GM23338 (cell line): ENCODE results near the gene SFMBT2. TPM values are rescaled to one million over a fixed set of nuclear protein-coding genes. Genes with fewer than 3 reads are reported as not detected.

Source experiments
- ATAC-seq: fragments of 200-7000 bp; cut with Tn5 transposase; 3 replicates; pipeline ENCODE4 v1.9.1; 2020
- DNase-seq: peaks from one replicate; pipeline ENCODE4 v3.0.0-alpha.2; 2015; ENCODE audit warnings: low spot score
- H2AFZ ChIP-seq: fragments of 200-600 bp; sonication (generic); 2 replicates; pipeline ENCODE4 v1.8.0; 2016; ENCODE audit warnings: antibody characterized with exemption, mild to moderate bottlenecking, moderate library complexity
- H3F3A ChIP-seq: fragments of 200-600 bp; sonication (generic); replicated peaks from 2 replicates; pipeline ENCODE4 v1.8.0; 2017; ENCODE audit warnings: antibody characterized with exemption, mixed run types, low read depth
- H3K27ac ChIP-seq: fragments of 200-600 bp; sonication (generic); 2 replicates; pipeline ENCODE4 v1.6.1; 2016; ENCODE audit warnings: low read depth
- H3K27me3 ChIP-seq: fragments of 200-600 bp; sonication (generic); 2 replicates; pipeline ENCODE4 v1.8.0; 2016; ENCODE audit warnings: mild to moderate bottlenecking, mixed run types, moderate library complexity; ENCODE audit not compliant: insufficient read depth
- H3K36me3 ChIP-seq: fragments of 200-600 bp; sonication (generic); 2 replicates; pipeline ENCODE4 v1.8.0; 2016; ENCODE audit warnings: mild to moderate bottlenecking; ENCODE audit not compliant: insufficient read depth
- H3K4me1 ChIP-seq: fragments of 200-600 bp; sonication (generic); 2 replicates; pipeline ENCODE4 v1.8.0; 2016; ENCODE audit warnings: mild to moderate bottlenecking, moderate library complexity; ENCODE audit not compliant: insufficient read depth
- H3K4me2 ChIP-seq: fragments of 200-600 bp; sonication (generic); 2 replicates; pipeline ENCODE4 v1.7.1; 2017; ENCODE audit warnings: mixed run types
- H3K4me3 ChIP-seq: fragments of 200-600 bp; sonication (generic); 2 replicates; pipeline ENCODE4 v1.6.1; 2016; ENCODE audit warnings: mixed run types
- H3K79me2 ChIP-seq: fragments of 200-600 bp; sonication (generic); replicated peaks from 2 replicates; pipeline ENCODE4 v1.8.0; 2017; ENCODE audit warnings: mild to moderate bottlenecking; ENCODE audit not compliant: insufficient read depth
- H3K9me2 ChIP-seq: fragments of 200-600 bp; sonication (generic); 2 replicates; pipeline ENCODE4 v1.8.0; 2017; ENCODE audit not compliant: insufficient read depth
- H4K20me1 ChIP-seq: fragments of 200-600 bp; sonication (generic); replicated peaks from 2 replicates; pipeline ENCODE4 v1.8.0; 2017; ENCODE audit warnings: mild to moderate bottlenecking; ENCODE audit not compliant: insufficient read depth
- H3K27ac Mint-ChIP-seq: 2 replicates; pipeline ENCODE4 v1.8.0; 2020; ENCODE audit warnings: inconsistent platforms, mild to moderate bottlenecking, moderate library complexity, mixed read lengths
- H3K27me3 Mint-ChIP-seq: 3 replicates; pipeline ENCODE4 v1.8.0; 2022; ENCODE audit warnings: low read depth, mild to moderate bottlenecking, moderate library complexity, mixed read lengths, inconsistent platforms; ENCODE audit not compliant: insufficient read depth, poor library complexity
- H3K36me3 Mint-ChIP-seq: 3 replicates; pipeline ENCODE4 v1.8.0; 2021; ENCODE audit warnings: low read depth, mild to moderate bottlenecking, inconsistent platforms, moderate library complexity, mixed read lengths
- H3K4me1 Mint-ChIP-seq: 3 replicates; pipeline ENCODE4 v1.8.0; 2020; ENCODE audit warnings: mild to moderate bottlenecking, inconsistent platforms, mixed read lengths
- H3K4me3 Mint-ChIP-seq: 3 replicates; pipeline ENCODE4 v1.8.0; 2021; ENCODE audit warnings: moderate library complexity, mild to moderate bottlenecking, inconsistent platforms, mixed read lengths
- H3K9me3 Mint-ChIP-seq: 3 replicates; pipeline ENCODE4 v1.8.0; 2020; ENCODE audit warnings: moderate library complexity, mild to moderate bottlenecking, inconsistent platforms, mixed read lengths
- CREB1 ChIP-seq: fragments of 250-450 bp; sonication (Bioruptor Pico); IDR thresholded peaks from 2 replicates; pipeline ENCODE4 v1.5.0; 2020; ENCODE audit warnings: low read depth, mild to moderate bottlenecking, moderate library complexity
- EZH2 ChIP-seq: fragments of 200-600 bp; sonication (generic); IDR thresholded peaks from one replicate; pipeline ENCODE4 v1.8.0; 2017; ENCODE audit warnings: antibody characterized with exemption, mild to moderate bottlenecking, low read depth; ENCODE audit not compliant: unreplicated experiment
- EZH2phosphoT487 ChIP-seq: fragments of 200-600 bp; sonication (generic); IDR thresholded peaks from one replicate; pipeline ENCODE4 v1.8.1; 2018; ENCODE audit warnings: antibody characterized with exemption; ENCODE audit not compliant: unreplicated experiment
- JUNB ChIP-seq: IDR thresholded peaks from one replicate; pipeline ENCODE4 v1.6.1; 2016; ENCODE audit warnings: antibody characterized with exemption; ENCODE audit not compliant: unreplicated experiment
- NANOG ChIP-seq: IDR thresholded peaks from 2 replicates; pipeline ENCODE4 v1.6.1; 2016; ENCODE audit warnings: antibody characterized with exemption, borderline replicate concordance
- POLR2AphosphoS5 ChIP-seq: IDR thresholded peaks from 2 replicates; pipeline ENCODE4 v1.6.1; 2016; ENCODE audit warnings: antibody characterized with exemption, low read depth
- STAT1 ChIP-seq: IDR thresholded peaks from one replicate; pipeline ENCODE4 v1.6.1; 2016; ENCODE audit warnings: antibody characterized with exemption; ENCODE audit not compliant: unreplicated experiment
- ZNF114 ChIP-seq: fragments of 250-450 bp; sonication (Bioruptor Pico); IDR thresholded peaks from 2 replicates; pipeline ENCODE4 v1.5.0; 2020; ENCODE audit warnings: mild to moderate bottlenecking, moderate library complexity
- ZNF331 ChIP-seq: fragments of 250-450 bp; sonication (Bioruptor Pico); IDR thresholded peaks from 2 replicates; pipeline ENCODE4 v1.5.0; 2020; ENCODE audit warnings: low read depth, mild to moderate bottlenecking, moderate library complexity
- polyA plus RNA-seq: library from polyadenylated mRNA; unstranded; fragments of >200 nt; fragmentation: Nextera tagmentation; extraction: Ambion mirVana; gene quantifications from 2 replicates; pipeline ENCODE4 v1.2.1, GENCODE V29; 2016
- total RNA-seq: library from RNA; depleted of rRNA; stranded (reverse); fragments of >200 nt; shearing (Covaris generic); gene quantifications from 2 replicates; pipeline ENCODE4 v1.2.3, GENCODE V29; 2014
- TF ChIP-seq, protein P1 (sequence below), 2 experiments: fragments of 200-600 bp in 1 of 2; sonication (generic) in 1 of 2; conservative IDR thresholded peaks; 2 replicates each; pipeline versions ENCODE4 v1.5.1 to v1.6.1; 2016 to 2017; ENCODE audit warnings: antibody characterized with exemption in 2 of 2, low read depth in 2 of 2, mild to moderate bottlenecking in 2 of 2, moderate library complexity in 1 of 2
- TF ChIP-seq, protein P2 (sequence below): fragments of 250-450 bp; sonication (Bioruptor Pico); IDR thresholded peaks from 2 replicates; pipeline ENCODE4 v1.5.0; 2020; ENCODE audit warnings: mild to moderate bottlenecking, moderate library complexity
- TF ChIP-seq, protein P3 (sequence below): IDR thresholded peaks from 2 replicates; pipeline ENCODE4 v1.6.1; 2016; ENCODE audit warnings: antibody characterized with exemption
- TF ChIP-seq, protein P4 (sequence below): IDR thresholded peaks from one replicate; pipeline ENCODE4 v1.6.1; 2018; ENCODE audit warnings: antibody characterized with exemption; ENCODE audit not compliant: unreplicated experiment

Gene SFMBT2
- total and polyA plus RNA-seq, 2 experiments from 2014 or later, result 2.7 to 6.7 TPM

DNA sequence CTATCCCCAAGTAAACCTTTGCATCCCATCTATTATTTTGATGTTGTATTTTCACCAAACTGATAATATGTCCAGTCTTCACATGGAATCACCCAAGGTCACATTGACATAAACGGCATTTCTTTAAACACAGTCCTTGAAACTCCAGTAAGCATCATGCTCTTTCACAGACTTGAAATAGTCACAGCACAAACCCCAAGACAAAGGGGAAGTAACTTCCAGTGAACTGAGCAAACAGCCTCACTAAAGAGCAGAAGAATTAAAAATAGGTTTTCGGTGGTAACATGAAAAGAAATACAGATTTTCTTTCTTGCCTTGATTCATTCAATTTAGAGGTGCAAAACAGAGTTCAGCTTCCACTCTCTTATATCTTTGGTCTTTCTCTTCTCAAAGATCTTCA, 253.7 kb downstream of the SFMBT2 start:
- TF ChIP-seq, protein P1, sequence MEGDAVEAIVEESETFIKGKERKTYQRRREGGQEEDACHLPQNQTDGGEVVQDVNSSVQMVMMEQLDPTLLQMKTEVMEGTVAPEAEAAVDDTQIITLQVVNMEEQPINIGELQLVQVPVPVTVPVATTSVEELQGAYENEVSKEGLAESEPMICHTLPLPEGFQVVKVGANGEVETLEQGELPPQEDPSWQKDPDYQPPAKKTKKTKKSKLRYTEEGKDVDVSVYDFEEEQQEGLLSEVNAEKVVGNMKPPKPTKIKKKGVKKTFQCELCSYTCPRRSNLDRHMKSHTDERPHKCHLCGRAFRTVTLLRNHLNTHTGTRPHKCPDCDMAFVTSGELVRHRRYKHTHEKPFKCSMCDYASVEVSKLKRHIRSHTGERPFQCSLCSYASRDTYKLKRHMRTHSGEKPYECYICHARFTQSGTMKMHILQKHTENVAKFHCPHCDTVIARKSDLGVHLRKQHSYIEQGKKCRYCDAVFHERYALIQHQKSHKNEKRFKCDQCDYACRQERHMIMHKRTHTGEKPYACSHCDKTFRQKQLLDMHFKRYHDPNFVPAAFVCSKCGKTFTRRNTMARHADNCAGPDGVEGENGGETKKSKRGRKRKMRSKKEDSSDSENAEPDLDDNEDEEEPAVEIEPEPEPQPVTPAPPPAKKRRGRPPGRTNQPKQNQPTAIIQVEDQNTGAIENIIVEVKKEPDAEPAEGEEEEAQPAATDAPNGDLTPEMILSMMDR (conservative IDR thresholded peaks at IDR 0.05; ENCODE audit: low read depth in 2 of 2), result no peak
- TF ChIP-seq ZNF114 (CRISPR knock-in tag) (no peak), NANOG (no peak), EZH2 (no peak), POLR2AphosphoS5 (no peak), CREB1 (CRISPR knock-in tag) (no peak), EZH2phosphoT487 (no peak), JUNB (no peak), ZNF331 (CRISPR knock-in tag) (no peak), STAT1 (no peak)
- TF ChIP-seq, protein P2, sequence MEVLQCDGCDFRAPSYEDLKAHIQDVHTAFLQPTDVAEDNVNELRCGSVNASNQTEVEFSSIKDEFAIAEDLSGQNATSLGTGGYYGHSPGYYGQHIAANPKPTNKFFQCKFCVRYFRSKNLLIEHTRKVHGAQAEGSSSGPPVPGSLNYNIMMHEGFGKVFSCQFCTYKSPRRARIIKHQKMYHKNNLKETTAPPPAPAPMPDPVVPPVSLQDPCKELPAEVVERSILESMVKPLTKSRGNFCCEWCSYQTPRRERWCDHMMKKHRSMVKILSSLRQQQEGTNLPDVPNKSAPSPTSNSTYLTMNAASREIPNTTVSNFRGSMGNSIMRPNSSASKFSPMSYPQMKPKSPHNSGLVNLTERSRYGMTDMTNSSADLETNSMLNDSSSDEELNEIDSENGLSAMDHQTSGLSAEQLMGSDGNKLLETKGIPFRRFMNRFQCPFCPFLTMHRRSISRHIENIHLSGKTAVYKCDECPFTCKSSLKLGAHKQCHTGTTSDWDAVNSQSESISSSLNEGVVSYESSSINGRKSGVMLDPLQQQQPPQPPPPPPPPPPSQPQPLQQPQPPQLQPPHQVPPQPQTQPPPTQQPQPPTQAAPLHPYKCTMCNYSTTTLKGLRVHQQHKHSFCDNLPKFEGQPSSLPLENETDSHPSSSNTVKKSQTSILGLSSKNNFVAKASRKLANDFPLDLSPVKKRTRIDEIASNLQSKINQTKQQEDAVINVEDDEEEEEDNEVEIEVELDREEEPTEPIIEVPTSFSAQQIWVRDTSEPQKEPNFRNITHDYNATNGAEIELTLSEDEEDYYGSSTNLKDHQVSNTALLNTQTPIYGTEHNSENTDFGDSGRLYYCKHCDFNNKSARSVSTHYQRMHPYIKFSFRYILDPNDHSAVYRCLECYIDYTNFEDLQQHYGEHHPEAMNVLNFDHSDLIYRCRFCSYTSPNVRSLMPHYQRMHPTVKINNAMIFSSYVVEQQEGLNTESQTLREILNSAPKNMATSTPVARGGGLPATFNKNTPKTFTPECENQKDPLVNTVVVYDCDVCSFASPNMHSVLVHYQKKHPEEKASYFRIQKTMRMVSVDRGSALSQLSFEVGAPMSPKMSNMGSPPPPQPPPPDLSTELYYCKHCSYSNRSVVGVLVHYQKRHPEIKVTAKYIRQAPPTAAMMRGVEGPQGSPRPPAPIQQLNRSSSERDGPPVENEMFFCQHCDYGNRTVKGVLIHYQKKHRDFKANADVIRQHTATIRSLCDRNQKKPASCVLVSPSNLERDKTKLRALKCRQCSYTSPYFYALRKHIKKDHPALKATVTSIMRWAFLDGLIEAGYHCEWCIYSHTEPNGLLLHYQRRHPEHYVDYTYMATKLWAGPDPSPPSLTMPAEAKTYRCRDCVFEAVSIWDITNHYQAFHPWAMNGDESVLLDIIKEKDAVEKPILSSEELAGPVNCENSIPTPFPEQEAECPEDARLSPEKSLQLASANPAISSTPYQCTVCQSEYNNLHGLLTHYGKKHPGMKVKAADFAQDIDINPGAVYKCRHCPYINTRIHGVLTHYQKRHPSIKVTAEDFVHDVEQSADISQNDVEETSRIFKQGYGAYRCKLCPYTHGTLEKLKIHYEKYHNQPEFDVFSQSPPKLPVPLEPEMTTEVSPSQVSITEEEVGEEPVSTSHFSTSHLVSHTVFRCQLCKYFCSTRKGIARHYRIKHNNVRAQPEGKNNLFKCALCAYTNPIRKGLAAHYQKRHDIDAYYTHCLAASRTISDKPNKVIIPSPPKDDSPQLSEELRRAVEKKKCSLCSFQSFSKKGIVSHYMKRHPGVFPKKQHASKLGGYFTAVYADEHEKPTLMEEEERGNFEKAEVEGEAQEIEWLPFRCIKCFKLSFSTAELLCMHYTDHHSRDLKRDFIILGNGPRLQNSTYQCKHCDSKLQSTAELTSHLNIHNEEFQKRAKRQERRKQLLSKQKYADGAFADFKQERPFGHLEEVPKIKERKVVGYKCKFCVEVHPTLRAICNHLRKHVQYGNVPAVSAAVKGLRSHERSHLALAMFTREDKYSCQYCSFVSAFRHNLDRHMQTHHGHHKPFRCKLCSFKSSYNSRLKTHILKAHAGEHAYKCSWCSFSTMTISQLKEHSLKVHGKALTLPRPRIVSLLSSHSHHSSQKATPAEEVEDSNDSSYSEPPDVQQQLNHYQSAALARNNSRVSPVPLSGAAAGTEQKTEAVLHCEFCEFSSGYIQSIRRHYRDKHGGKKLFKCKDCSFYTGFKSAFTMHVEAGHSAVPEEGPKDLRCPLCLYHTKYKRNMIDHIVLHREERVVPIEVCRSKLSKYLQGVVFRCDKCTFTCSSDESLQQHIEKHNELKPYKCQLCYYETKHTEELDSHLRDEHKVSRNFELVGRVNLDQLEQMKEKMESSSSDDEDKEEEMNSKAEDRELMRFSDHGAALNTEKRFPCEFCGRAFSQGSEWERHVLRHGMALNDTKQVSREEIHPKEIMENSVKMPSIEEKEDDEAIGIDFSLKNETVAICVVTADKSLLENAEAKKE, result no peak
- TF ChIP-seq, protein P3, sequence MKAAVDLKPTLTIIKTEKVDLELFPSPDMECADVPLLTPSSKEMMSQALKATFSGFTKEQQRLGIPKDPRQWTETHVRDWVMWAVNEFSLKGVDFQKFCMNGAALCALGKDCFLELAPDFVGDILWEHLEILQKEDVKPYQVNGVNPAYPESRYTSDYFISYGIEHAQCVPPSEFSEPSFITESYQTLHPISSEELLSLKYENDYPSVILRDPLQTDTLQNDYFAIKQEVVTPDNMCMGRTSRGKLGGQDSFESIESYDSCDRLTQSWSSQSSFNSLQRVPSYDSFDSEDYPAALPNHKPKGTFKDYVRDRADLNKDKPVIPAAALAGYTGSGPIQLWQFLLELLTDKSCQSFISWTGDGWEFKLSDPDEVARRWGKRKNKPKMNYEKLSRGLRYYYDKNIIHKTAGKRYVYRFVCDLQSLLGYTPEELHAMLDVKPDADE, result no peak
- TF ChIP-seq, protein P4, sequence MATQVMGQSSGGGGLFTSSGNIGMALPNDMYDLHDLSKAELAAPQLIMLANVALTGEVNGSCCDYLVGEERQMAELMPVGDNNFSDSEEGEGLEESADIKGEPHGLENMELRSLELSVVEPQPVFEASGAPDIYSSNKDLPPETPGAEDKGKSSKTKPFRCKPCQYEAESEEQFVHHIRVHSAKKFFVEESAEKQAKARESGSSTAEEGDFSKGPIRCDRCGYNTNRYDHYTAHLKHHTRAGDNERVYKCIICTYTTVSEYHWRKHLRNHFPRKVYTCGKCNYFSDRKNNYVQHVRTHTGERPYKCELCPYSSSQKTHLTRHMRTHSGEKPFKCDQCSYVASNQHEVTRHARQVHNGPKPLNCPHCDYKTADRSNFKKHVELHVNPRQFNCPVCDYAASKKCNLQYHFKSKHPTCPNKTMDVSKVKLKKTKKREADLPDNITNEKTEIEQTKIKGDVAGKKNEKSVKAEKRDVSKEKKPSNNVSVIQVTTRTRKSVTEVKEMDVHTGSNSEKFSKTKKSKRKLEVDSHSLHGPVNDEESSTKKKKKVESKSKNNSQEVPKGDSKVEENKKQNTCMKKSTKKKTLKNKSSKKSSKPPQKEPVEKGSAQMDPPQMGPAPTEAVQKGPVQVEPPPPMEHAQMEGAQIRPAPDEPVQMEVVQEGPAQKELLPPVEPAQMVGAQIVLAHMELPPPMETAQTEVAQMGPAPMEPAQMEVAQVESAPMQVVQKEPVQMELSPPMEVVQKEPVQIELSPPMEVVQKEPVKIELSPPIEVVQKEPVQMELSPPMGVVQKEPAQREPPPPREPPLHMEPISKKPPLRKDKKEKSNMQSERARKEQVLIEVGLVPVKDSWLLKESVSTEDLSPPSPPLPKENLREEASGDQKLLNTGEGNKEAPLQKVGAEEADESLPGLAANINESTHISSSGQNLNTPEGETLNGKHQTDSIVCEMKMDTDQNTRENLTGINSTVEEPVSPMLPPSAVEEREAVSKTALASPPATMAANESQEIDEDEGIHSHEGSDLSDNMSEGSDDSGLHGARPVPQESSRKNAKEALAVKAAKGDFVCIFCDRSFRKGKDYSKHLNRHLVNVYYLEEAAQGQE, result no peak
- Mint-ChIP-seq H3K27me3 (no peaks in the 10 kb centered on the region), H3K27ac (no peak overlapping the region), H3K4me3 (no peak overlapping the region), H3K36me3 (peaks cover 3% of the 10 kb centered on the region; the same call in 1 of the 3 replicates), H3K4me1 (no peaks in the 10 kb centered on the region), H3K9me3 (no peaks in the 10 kb centered on the region; the same call in 2 of the 3 replicates)
- Histone ChIP-seq H3K79me2 (no peaks in the 10 kb centered on the region), H4K20me1 (no peaks in the 10 kb centered on the region), H3K36me3 (no peaks in the 10 kb centered on the region), H3K27me3 (no peaks in the 10 kb centered on the region), H2AFZ (no peak overlapping the region), H3K4me3 (no peak overlapping the region), H3K9me2 (0 out of 2 replicates have a peak, but pooled peaks cover 4% of the 10 kb centered on the region), H3K27ac (no peak overlapping the region), H3K4me2 (no peak overlapping the region), H3K4me1 (no peaks in the 10 kb centered on the region), H3F3A (no peaks in the 10 kb centered on the region)
- DNase-seq, result no peak
- no peak for ATAC-seq
